22Rv1 (cell line): ENCODE data around the gene PDE8A.

Experiments
- ZFX ChIP-seq: fragments of 450-650 bp; IDR thresholded peaks from 2 replicates; pipeline ENCODE4 v1.6.1; 2017; ENCODE audit warnings: antibody characterized with exemption, borderline replicate concordance
- TF ChIP-seq, protein P1 (sequence below): fragments of 450-650 bp; IDR thresholded peaks from 2 replicates; pipeline ENCODE4 v1.5.1; 2017; ENCODE audit warnings: mild to moderate bottlenecking

DNA sequence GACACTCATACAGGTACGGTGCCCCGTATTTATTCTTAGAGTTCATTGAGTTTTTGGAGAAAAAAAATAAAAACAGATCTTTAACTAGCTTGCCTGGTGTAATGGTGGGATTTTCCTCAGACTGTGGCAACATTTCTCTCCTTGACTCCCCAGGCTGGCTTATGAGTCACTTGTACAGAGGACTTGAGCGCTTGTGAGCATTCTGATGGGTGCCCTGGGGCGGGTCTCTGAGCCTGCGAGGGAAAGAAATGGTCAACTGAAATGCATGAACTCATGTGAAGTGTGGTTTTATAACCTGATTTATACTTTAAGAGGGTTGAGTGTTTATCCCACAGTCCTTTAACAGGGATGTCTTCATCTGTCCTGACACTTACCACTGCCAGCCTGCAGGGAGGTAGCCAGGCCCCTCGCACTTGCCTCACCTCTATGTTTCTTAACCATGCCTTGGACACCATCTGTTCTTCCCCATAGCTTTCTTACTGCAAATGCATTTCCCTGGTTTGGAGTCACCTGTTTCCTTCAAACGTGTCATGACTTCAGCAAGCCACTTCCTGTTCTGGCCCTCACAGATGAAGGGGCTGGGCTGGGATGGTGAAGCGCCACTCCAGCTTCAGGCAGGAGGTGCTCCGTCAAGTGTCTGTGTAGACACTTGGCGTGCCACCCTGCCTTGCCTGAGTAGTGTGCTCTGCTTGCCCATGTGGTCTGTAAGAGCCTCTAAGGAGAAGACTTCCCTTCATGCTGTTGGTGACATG, 118.7 kb downstream of the PDE8A start:
- TF ChIP-seq, protein P1, sequence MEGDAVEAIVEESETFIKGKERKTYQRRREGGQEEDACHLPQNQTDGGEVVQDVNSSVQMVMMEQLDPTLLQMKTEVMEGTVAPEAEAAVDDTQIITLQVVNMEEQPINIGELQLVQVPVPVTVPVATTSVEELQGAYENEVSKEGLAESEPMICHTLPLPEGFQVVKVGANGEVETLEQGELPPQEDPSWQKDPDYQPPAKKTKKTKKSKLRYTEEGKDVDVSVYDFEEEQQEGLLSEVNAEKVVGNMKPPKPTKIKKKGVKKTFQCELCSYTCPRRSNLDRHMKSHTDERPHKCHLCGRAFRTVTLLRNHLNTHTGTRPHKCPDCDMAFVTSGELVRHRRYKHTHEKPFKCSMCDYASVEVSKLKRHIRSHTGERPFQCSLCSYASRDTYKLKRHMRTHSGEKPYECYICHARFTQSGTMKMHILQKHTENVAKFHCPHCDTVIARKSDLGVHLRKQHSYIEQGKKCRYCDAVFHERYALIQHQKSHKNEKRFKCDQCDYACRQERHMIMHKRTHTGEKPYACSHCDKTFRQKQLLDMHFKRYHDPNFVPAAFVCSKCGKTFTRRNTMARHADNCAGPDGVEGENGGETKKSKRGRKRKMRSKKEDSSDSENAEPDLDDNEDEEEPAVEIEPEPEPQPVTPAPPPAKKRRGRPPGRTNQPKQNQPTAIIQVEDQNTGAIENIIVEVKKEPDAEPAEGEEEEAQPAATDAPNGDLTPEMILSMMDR = no peak
- no peak for TF ChIP-seq ZFX
